Type B pancreatic cell (in vitro differentiated cells): Measurements from ENCODE around the gene ZRANB3. TPM values are rescaled to one million over a fixed set of nuclear protein-coding genes. Genes with fewer than 3 reads are reported as not detected.

ENCODE experiments used
- DNase-seq: peaks from one replicate; pipeline ENCODE4 v3.0.0; 2021; ENCODE audit warnings: mixed read lengths; ENCODE audit not compliant: unreplicated experiment; ENCODE audit errors: extremely low spot score
- H3K27ac Mint-ChIP-seq: 2 replicates; pipeline ENCODE4 v1.8.0; 2021; ENCODE audit warnings: mild to moderate bottlenecking, mixed read lengths
- H3K27me3 Mint-ChIP-seq: 2 replicates; pipeline ENCODE4 v1.8.0; 2021; ENCODE audit warnings: mixed read lengths
- H3K36me3 Mint-ChIP-seq: 2 replicates; pipeline ENCODE4 v1.8.0; 2021; ENCODE audit warnings: mixed read lengths
- H3K4me1 Mint-ChIP-seq: one replicate; pipeline ENCODE4 v1.8.0; 2021; ENCODE audit warnings: mixed read lengths; ENCODE audit not compliant: unreplicated experiment
- H3K4me3 Mint-ChIP-seq: 2 replicates; pipeline ENCODE4 v1.8.0; 2021; ENCODE audit warnings: mild to moderate bottlenecking, mixed read lengths
- H3K9me3 Mint-ChIP-seq: 2 replicates; pipeline ENCODE4 v1.8.0; 2021; ENCODE audit warnings: mixed read lengths
- CTCF ChIP-seq: fragments of 200-600 bp; sonication (generic); conservative IDR thresholded peaks from 2 replicates; pipeline ENCODE4 v1.5.0; 2021; ENCODE audit warnings: antibody characterized with exemption, mild to moderate bottlenecking
- total RNA-seq: library from RNA; stranded (reverse); gene quantifications from 2 replicates; pipeline ENCODE4 v1.2.1, GENCODE V29; 2021; ENCODE audit warnings: low replicate concordance

ZRANB3 gene
- total RNA-seq, 1 donor from 2014 or later = 15.8 TPM

GRCh38 chr2:135103843-135104242 lies 427.2 kb downstream of the ZRANB3 start:
- Mint-ChIP-seq H3K27me3 (no peaks in the 10 kb centered on the region), H3K36me3 (peaks cover 29% of the 10 kb centered on the region), H3K4me3 (no peak overlapping the region), H3K4me1 (no peaks in the 10 kb centered on the region), H3K27ac (no peak overlapping the region), H3K9me3 (peaks cover 19% of the 10 kb centered on the region)
- no peak for TF ChIP-seq CTCF
- no peak for DNase-seq

GRCh38 chr2:135099802-135100483 lies 431.1 kb downstream of the ZRANB3 start:
- H3K27ac Mint-ChIP-seq = no peak overlapping the region
- no peaks in the 10 kb centered on the region for H3K27me3 Mint-ChIP-seq
- H3K4me1 Mint-ChIP-seq = no peaks in the 10 kb centered on the region
- peaks cover 14% of the 10 kb centered on the region for H3K9me3 Mint-ChIP-seq
- H3K36me3 Mint-ChIP-seq = peaks cover 34% of the 10 kb centered on the region
- TF ChIP-seq CTCF = no peak
- no peak for DNase-seq
- H3K4me3 Mint-ChIP-seq = no peak overlapping the region

GRCh38 chr2:135097532-135098231 lies 433.3 kb downstream of the ZRANB3 start:
- Mint-ChIP-seq H3K4me3 (no peak overlapping the region), H3K27me3 (no peaks in the 10 kb centered on the region), H3K9me3 (peaks cover 5% of the 10 kb centered on the region), H3K4me1 (no peaks in the 10 kb centered on the region), H3K27ac (no peak overlapping the region), H3K36me3 (peaks cover 26% of the 10 kb centered on the region)
- no peak for TF ChIP-seq CTCF
- no peak for DNase-seq

- Mint-ChIP-seq H3K27me3 (no peaks in the 10 kb centered on the region), H3K4me1 (no peaks in the 10 kb centered on the region), H3K36me3 (peaks cover 25% of the 10 kb centered on the region), H3K27ac (no peak overlapping the region), H3K9me3 (peaks cover 2% of the 10 kb centered on the region), H3K4me3 (no peak overlapping the region)
- no peak for TF ChIP-seq CTCF
- no peak for DNase-seq
Measured at GRCh38 chr2:135096665-135097446, 434.2 kb downstream of the ZRANB3 start.

- H3K4me3 Mint-ChIP-seq = no peak overlapping the region
- no peak for DNase-seq
- no peaks in the 10 kb centered on the region for H3K9me3 Mint-ChIP-seq
Measured at GRCh38 chr2:135095591-135095990, 435.4 kb downstream of the ZRANB3 start.

More at GRCh38 chr2:135095591-135095990, 435.4 kb downstream of the ZRANB3 start:
- Mint-ChIP-seq H3K36me3 (peaks cover 20% of the 10 kb centered on the region), H3K27ac (no peak overlapping the region), H3K4me1 (no peaks in the 10 kb centered on the region), H3K27me3 (no peaks in the 10 kb centered on the region)
- TF ChIP-seq CTCF = no peak
